Measurements from ENCODE around the gene NEU4. TPM values are rescaled to one million over a fixed set of nuclear protein-coding genes. Genes with fewer than 3 reads are reported as not detected.

Gene NEU4
- total RNA-seq, 1 donor from 2014 or later = 0.09 TPM

DNA sequence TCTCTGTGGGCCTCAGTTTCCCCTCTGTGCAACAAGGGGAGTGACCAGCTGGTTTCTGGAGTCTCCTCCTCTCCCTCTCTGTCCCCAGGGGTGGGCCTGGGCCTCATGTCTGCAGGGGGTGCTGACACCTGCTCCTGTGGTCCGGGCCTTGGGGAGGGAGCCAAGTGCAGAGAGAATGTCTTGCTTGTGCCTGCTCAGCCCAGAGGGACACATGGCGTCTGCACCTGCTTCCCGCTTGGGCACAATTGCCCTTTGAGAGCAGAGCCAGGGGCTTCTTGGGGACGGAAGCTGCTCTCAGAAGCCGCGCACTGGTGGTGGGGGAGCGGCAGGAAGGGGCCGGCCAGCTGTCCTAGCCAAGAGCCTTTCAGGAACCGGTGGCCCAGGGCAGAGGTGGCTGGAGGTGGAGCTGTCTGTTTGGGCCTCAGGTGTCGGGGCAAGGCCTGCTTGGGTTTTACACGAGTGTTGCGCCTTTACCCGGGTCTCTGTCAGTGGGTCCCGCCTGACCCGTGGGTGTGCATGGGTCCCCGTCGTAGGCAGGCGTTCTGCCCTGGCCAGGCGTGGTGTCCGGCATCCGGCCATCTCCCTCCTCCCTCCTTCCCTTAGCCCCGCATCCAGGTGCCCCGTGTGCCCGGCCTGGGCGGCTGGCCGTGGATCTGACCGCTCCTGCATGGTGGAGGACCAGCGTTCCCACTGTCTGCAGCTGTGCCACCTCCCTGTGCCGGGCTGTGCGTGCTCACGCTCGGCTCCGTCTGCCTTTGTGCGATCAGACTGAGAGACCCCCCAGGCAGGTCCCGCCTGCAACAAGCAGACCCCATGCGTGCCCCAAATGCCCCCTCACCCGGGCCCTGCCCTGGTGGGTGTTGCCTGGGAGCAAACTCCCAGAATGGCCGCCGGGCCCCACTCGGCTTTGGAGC is 4.0 kb downstream of the NEU4 start:
- Histone ChIP-seq H2AFZ (ENCODE audit: low read depth, low read length) (no peak overlapping the region), H3K36me3 (ENCODE audit: insufficient read depth, low read length) (no peaks in the 10 kb centered on the region), H3K79me2 (ENCODE audit: insufficient read depth, low read length) (no peaks in the 10 kb centered on the region), H3K27ac (ENCODE audit: low read depth, low read length) (no peak overlapping the region), H3K9ac (ENCODE audit: low read length) (no peak overlapping the region), H3K9me3 (ENCODE audit: insufficient read depth, low read depth, low read length) (no peaks in the 10 kb centered on the region), H4K20me1 (ENCODE audit: insufficient read depth, low read length) (no peaks in the 10 kb centered on the region), H3K4me1 (ENCODE audit: insufficient read depth, low read length) (no peaks in the 10 kb centered on the region), H3K4me2 (ENCODE audit: low read length) (no peak overlapping the region), H3K4me3 (ENCODE audit: insufficient read depth, low read depth, low read length) (no peak overlapping the region), H3K27me3 (ENCODE audit: insufficient read depth, low read length) (no peaks in the 10 kb centered on the region)
- Mint-ChIP-seq H3K9me3 (ENCODE audit: unreplicated experiment) (no peaks in the 10 kb centered on the region), H3K4me1 (ENCODE audit: low read depth, unreplicated experiment) (peaks cover 5% of the 10 kb centered on the region), H3K27me3 (ENCODE audit: low read depth, unreplicated experiment) (peaks cover 8% of the 10 kb centered on the region), H3K4me3 (ENCODE audit: unreplicated experiment) (no peak overlapping the region), H3K36me3 (ENCODE audit: low read depth, unreplicated experiment) (no peaks in the 10 kb centered on the region), H3K27ac (ENCODE audit: unreplicated experiment) (no peak overlapping the region)
- TF ChIP-seq, protein P1, sequence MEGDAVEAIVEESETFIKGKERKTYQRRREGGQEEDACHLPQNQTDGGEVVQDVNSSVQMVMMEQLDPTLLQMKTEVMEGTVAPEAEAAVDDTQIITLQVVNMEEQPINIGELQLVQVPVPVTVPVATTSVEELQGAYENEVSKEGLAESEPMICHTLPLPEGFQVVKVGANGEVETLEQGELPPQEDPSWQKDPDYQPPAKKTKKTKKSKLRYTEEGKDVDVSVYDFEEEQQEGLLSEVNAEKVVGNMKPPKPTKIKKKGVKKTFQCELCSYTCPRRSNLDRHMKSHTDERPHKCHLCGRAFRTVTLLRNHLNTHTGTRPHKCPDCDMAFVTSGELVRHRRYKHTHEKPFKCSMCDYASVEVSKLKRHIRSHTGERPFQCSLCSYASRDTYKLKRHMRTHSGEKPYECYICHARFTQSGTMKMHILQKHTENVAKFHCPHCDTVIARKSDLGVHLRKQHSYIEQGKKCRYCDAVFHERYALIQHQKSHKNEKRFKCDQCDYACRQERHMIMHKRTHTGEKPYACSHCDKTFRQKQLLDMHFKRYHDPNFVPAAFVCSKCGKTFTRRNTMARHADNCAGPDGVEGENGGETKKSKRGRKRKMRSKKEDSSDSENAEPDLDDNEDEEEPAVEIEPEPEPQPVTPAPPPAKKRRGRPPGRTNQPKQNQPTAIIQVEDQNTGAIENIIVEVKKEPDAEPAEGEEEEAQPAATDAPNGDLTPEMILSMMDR (IDR thresholded peaks at IDR 0.05; ENCODE audit: insufficient read depth, low read depth, low read length) = no peak
- no peak for TF ChIP-seq EZH2 (IDR thresholded peaks at IDR 0.05; ENCODE audit: insufficient read depth, low read length)
- no peak for FAIRE-seq
- no peak for DNase-seq (ENCODE audit: low read depth)

- Histone ChIP-seq H3K27me3 (ENCODE audit: insufficient read depth, low read length) (no peaks in the 10 kb centered on the region), H3K9me3 (ENCODE audit: insufficient read depth, low read depth, low read length) (no peaks in the 10 kb centered on the region), H3K27ac (ENCODE audit: low read depth, low read length) (no peak overlapping the region), H3K4me2 (ENCODE audit: low read length) (no peak overlapping the region), H3K79me2 (ENCODE audit: insufficient read depth, low read length) (no peaks in the 10 kb centered on the region), H3K36me3 (ENCODE audit: insufficient read depth, low read length) (no peaks in the 10 kb centered on the region), H3K4me3 (ENCODE audit: insufficient read depth, low read depth, low read length) (no peak overlapping the region), H2AFZ (ENCODE audit: low read depth, low read length) (no peak overlapping the region), H3K9ac (ENCODE audit: low read length) (no peak overlapping the region), H3K4me1 (ENCODE audit: insufficient read depth, low read length) (no peaks in the 10 kb centered on the region), H4K20me1 (ENCODE audit: insufficient read depth, low read length) (no peaks in the 10 kb centered on the region)
- no peak for FAIRE-seq
- Mint-ChIP-seq H3K4me3 (ENCODE audit: unreplicated experiment) (no peak overlapping the region), H3K27ac (ENCODE audit: unreplicated experiment) (no peak overlapping the region), H3K36me3 (ENCODE audit: low read depth, unreplicated experiment) (no peaks in the 10 kb centered on the region), H3K27me3 (ENCODE audit: low read depth, unreplicated experiment) (peaks cover 8% of the 10 kb centered on the region), H3K4me1 (ENCODE audit: low read depth, unreplicated experiment) (no peaks in the 10 kb centered on the region), H3K9me3 (ENCODE audit: unreplicated experiment) (no peaks in the 10 kb centered on the region)
- no peak for DNase-seq (ENCODE audit: low read depth)
- TF ChIP-seq, protein P1 (IDR thresholded peaks at IDR 0.05; ENCODE audit: insufficient read depth, low read depth, low read length) = no peak
- TF ChIP-seq EZH2 (IDR thresholded peaks at IDR 0.05; ENCODE audit: insufficient read depth, low read length) = no peak
These were observed 4.8 kb downstream of the NEU4 start for GRCh38 chr2:241813644-241814392.

Data from astrocyte (in vitro differentiated cells and primary cell).